Endothelial cell of umbilical vein (primary cell): Measurements from ENCODE around the gene TUBB4B. TPM values are rescaled to one million over a fixed set of nuclear protein-coding genes. Genes with fewer than 3 reads are reported as not detected.

ENCODE experiments used
- BruUV-seq: library from RNA; stranded (reverse); fragments of 400-500 nt; replicated peaks from 2 replicates; lab custom pipeline; 2021; lab: Mats Ljungman, UMichigan
- CTCF ChIA-PET: fragments of 300-600, 350-600 bp; sonication (Branson Sonifier 250); formaldehyde crosslinking; loops from one replicate; lab custom pipeline; 2021; ENCODE audit warnings: antibody characterized with exemption, inconsistent platforms; lab: Charles Lee
- POLR2A ChIA-PET: fragments of 300-600, 350-600 bp; sonication (Branson Sonifier 250); formaldehyde crosslinking; loops from one replicate; lab custom pipeline; 2021; ENCODE audit warnings: antibody characterized with exemption, inconsistent platforms; lab: Charles Lee
- DNase-seq: peaks from one replicate; pipeline ENCODE4 v3.0.0-alpha.2; 2011; ENCODE audit warnings: low read depth, low spot score
- FAIRE-seq: peaks from 2 replicates; lab custom pipeline; 2011; peaks lifted over from hg19 to GRCh38; lab: Jason Lieb, UNC
- H2AFZ ChIP-seq: 2 replicates; pipeline ENCODE4 v1.6.0; 2012; ENCODE audit warnings: low read depth, low read length, control low read depth, inconsistent platforms
- H3K27ac ChIP-seq: 2 replicates; pipeline ENCODE4 v1.5.1; 2011; ENCODE audit warnings: low read depth, mild to moderate bottlenecking, control low read depth, low read length, moderate library complexity; ENCODE audit not compliant: insufficient read depth
- H3K27me3 ChIP-seq, 2 experiments: 2 replicates each; pipeline versions ENCODE4 v1.6.0 to v1.6.1; 2011; ENCODE audit warnings: low read length in 2 of 2, mixed read lengths in 1 of 2; ENCODE audit not compliant: control insufficient read depth in 2 of 2, insufficient read depth in 2 of 2
- H3K36me3 ChIP-seq, 2 experiments: 2 replicates in 1 of 2; 3 replicates in 1 of 2; pipeline ENCODE4 v1.5.1; 2011; ENCODE audit warnings: low read length in 2 of 2, mild to moderate bottlenecking in 1 of 2, moderate library complexity in 1 of 2; ENCODE audit not compliant: control insufficient read depth in 2 of 2, insufficient read depth in 2 of 2; ENCODE audit errors: extremely low read depth in 1 of 2
- H3K4me1 ChIP-seq: 3 replicates; pipeline ENCODE4 v1.5.1; 2011; ENCODE audit warnings: mild to moderate bottlenecking, low read length; ENCODE audit not compliant: control insufficient read depth, insufficient read depth; ENCODE audit errors: extremely low read depth
- H3K4me2 ChIP-seq: 2 replicates; pipeline ENCODE4 v1.6.1; 2011; ENCODE audit warnings: low read length, control low read depth, mixed read lengths; ENCODE audit not compliant: insufficient read depth
- H3K4me3 ChIP-seq, 3 experiments: fragments of 200-600 bp in 1 of 3; sonication (generic), shearing (Covaris generic) in 1 of 3; replicated peaks in 1 of 3; 2 replicates each; pipeline ENCODE4 v1.5.1; 2011 to 2016; ENCODE audit warnings: control low read depth in 3 of 3, low read length in 3 of 3, mild to moderate bottlenecking in 2 of 3, inconsistent platforms in 1 of 3, low read depth in 1 of 3, moderate library complexity in 1 of 3; ENCODE audit not compliant: insufficient read depth in 1 of 3
- H3K79me2 ChIP-seq: 2 replicates; pipeline ENCODE4 v1.6.0; 2012; ENCODE audit warnings: low read length, inconsistent platforms; ENCODE audit not compliant: control insufficient read depth, insufficient read depth
- H3K9ac ChIP-seq: replicated peaks from 2 replicates; pipeline ENCODE3; 2011; ENCODE audit warnings: low read length, control low read depth; ENCODE audit not compliant: insufficient read depth; ENCODE audit errors: extremely low read depth
- H3K9me1 ChIP-seq: replicated peaks from 3 replicates; pipeline ENCODE4 v1.6.0; 2011; ENCODE audit warnings: mild to moderate bottlenecking, low read length; ENCODE audit not compliant: control insufficient read depth, insufficient read depth; ENCODE audit errors: extremely low read depth
- H3K9me3 ChIP-seq: replicated peaks from 2 replicates; pipeline ENCODE4 v1.5.1; 2012; ENCODE audit warnings: low read length, inconsistent platforms; ENCODE audit not compliant: control insufficient read depth, insufficient read depth
- H4K20me1 ChIP-seq: replicated peaks from 2 replicates; pipeline ENCODE3; 2011; ENCODE audit warnings: mild to moderate bottlenecking, low read length; ENCODE audit not compliant: control insufficient read depth, insufficient read depth; ENCODE audit errors: extremely low read depth
- EZH2 ChIP-seq: IDR thresholded peaks from 2 replicates; pipeline ENCODE4 v1.6.1; 2012; ENCODE audit warnings: borderline replicate concordance, low read depth, mild to moderate bottlenecking, moderate library complexity, low read length, inconsistent platforms; ENCODE audit not compliant: severe bottlenecking
- FOS ChIP-seq: IDR thresholded peaks from 2 replicates; pipeline ENCODE4 v1.6.1; 2011; ENCODE audit warnings: mild to moderate bottlenecking, low read length, moderate library complexity, borderline replicate concordance; ENCODE audit not compliant: insufficient read depth
- GATA2 ChIP-seq: IDR thresholded peaks from 2 replicates; pipeline ENCODE4 v1.7.0; 2011; ENCODE audit warnings: low read depth, mild to moderate bottlenecking, moderate library complexity, mixed read lengths, low read length; ENCODE audit not compliant: insufficient read length, insufficient read depth
- JUN ChIP-seq: IDR thresholded peaks from 2 replicates; pipeline ENCODE4 v1.6.1; 2011; ENCODE audit warnings: borderline replicate concordance, low read depth; ENCODE audit not compliant: insufficient read length, insufficient read depth
- MYC ChIP-seq: IDR thresholded peaks from one replicate; pipeline ENCODE4 v1.6.1; 2011; ENCODE audit warnings: mild to moderate bottlenecking, low read depth, low read length
- POLR2A ChIP-seq: IDR thresholded peaks from 2 replicates; pipeline ENCODE4 v1.6.1; 2012; ENCODE audit warnings: low read depth, mild to moderate bottlenecking, control low read depth, low read length
- POLR2AphosphoS5 ChIP-seq: IDR thresholded peaks from 2 replicates; pipeline ENCODE4 v1.6.1; 2012; ENCODE audit warnings: low read depth, mild to moderate bottlenecking, control low read depth, low read length, moderate library complexity; ENCODE audit not compliant: insufficient read depth
- dilution Hi-C: fragments of 300-500 bp; cut with MboI; formaldehyde crosslinking; loops from one replicate; pipeline ENCODE4 v1.15.0; 2019; ENCODE audit warnings: low sequenced_read_pairs; ENCODE audit not compliant: extremely low pct_ligation_motif_present
- intact Hi-C: fragments of 100-400 bp; cut with micrococcal nuclease; formaldehyde crosslinking; loops from one replicate; pipeline ENCODE4 v1.10.0; 2022
- polyA plus RNA-seq, 4 experiments: library from polyadenylated mRNA; depleted of rRNA in 3 of 4; stranded (reverse) in 3 of 4; unstranded in 1 of 4; fragments of >200 nt; gene quantifications; 2 replicates each; pipeline versions ENCODE4 v1.2.1 to v1.2.3, GENCODE V29; 2011 to 2012; ENCODE audit warnings: missing spikeins in 1 of 4
- total RNA-seq: library from RNA; stranded (reverse); gene quantifications from 2 replicates; pipeline ENCODE4 v1.2.3, GENCODE V29; 2021
- TF ChIP-seq, protein P1 (sequence below): IDR thresholded peaks from 2 replicates; pipeline ENCODE4 v1.6.1; 2011; ENCODE audit not compliant: insufficient read depth, insufficient read length
- TF ChIP-seq, protein P2 (sequence below), 2 donors: IDR thresholded peaks; 1 replicate in 1 of 2; 2 replicates in 1 of 2; pipeline ENCODE4 v1.5.1; 2011; ENCODE audit warnings: low read length in 2 of 2, mild to moderate bottlenecking in 2 of 2, moderate library complexity in 2 of 2, control low read depth in 1 of 2, inconsistent platforms in 1 of 2, low read depth in 1 of 2; ENCODE audit not compliant: insufficient read depth in 1 of 2; ENCODE audit errors: extremely low read depth in 1 of 2

Gene TUBB4B
- total and polyA plus RNA-seq, 2 donors (not counting 3 experiments of a cell fraction or from before 2014, with no cell fraction given): 418 to 558 TPM

DNA sequence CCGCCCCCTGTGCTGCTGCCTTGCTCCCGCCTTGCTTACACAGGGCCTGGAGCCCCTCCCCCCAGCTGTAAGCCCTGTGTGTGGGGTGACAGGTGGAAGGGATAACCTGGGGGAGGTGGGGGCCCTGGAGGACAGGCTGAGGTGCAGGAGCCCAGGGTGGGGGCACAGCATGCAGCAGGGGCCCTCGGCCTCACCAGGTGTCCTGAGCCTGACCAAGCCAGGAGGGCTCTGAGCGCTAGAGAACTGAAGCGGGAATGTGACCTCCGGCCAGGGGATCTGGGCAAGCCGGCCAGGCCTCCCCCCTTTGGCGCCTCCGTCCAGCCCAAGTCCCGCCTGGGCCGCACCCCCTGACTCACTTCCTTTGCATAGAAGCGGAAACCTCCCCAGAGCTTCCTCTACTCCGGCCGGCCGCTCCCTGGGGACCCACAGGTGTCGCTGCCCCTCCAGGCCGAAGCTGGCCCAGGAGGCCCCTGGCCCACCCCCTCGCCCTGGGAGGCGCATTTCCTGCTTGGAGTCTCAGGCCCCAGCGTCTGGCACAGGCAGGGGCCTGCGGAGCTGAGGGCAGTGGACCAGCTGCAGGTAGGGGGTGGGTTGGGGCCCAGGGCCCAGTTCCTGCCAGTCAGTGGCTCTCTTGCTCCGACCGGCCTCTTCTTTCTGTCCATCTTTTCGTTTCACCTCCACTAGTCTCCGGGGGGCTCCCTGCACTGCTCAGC lies 36.4 kb downstream of the TUBB4B start, which contains the start of gene TOR4A:
Gene TOR4A, plus strand, starts transcription at position 398 of the 713 bp plus-strand sequence. CDS start 964 bp downstream, outside the sequence.
- TSS peak; percentile 29 for BruUV-seq
- Histone ChIP-seq H3K36me3 (peaks cover 10 to 16% of the 10 kb centered on the region in 2 experiments), H2AFZ (no peak within 1 kb of the TSS), H3K4me1 (peaks cover 25% of the 10 kb centered on the region), H3K9me1 (no peaks in the 10 kb centered on the region), H3K79me2 (peaks cover 42% of the 10 kb centered on the region), H4K20me1 (no peaks in the 10 kb centered on the region), H3K27ac (peak within 1 kb of the TSS; percentile 91), H3K27me3 (no peaks in the 10 kb centered on the region), H3K4me2 (peak within 1 kb of the TSS; percentile 52), H3K9me3 (no peaks in the 10 kb centered on the region), H3K4me3 (peak within 1 kb of the TSS; percentile 39 to 60 (median 51)), H3K9ac (peak within 1 kb of the TSS; percentile 79)
- intact Hi-C loops: loop anchor here (1.0 kb wide), 4 partner anchors 8 to 36 kb away; partner anchors contain the start of genes NELFB and TUBB4B
- TF ChIP-seq, protein P1, sequence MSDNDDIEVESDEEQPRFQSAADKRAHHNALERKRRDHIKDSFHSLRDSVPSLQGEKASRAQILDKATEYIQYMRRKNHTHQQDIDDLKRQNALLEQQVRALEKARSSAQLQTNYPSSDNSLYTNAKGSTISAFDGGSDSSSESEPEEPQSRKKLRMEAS: no peak
- peak; percentile 83 for TF ChIP-seq FOS
- peak; percentile 99 for TF ChIP-seq POLR2AphosphoS5
- no peak for TF ChIP-seq GATA2
- TF ChIP-seq POLR2A: peak; percentile 95
- TF ChIP-seq JUN: peak; percentile 38
- no peak for TF ChIP-seq MYC
- TF ChIP-seq, protein P2, sequence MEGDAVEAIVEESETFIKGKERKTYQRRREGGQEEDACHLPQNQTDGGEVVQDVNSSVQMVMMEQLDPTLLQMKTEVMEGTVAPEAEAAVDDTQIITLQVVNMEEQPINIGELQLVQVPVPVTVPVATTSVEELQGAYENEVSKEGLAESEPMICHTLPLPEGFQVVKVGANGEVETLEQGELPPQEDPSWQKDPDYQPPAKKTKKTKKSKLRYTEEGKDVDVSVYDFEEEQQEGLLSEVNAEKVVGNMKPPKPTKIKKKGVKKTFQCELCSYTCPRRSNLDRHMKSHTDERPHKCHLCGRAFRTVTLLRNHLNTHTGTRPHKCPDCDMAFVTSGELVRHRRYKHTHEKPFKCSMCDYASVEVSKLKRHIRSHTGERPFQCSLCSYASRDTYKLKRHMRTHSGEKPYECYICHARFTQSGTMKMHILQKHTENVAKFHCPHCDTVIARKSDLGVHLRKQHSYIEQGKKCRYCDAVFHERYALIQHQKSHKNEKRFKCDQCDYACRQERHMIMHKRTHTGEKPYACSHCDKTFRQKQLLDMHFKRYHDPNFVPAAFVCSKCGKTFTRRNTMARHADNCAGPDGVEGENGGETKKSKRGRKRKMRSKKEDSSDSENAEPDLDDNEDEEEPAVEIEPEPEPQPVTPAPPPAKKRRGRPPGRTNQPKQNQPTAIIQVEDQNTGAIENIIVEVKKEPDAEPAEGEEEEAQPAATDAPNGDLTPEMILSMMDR (IDR thresholded peaks at IDR 0.05; ENCODE audit: extremely low read depth in 1 of 2, insufficient read depth in 1 of 2, low read depth in 1 of 2, low read length in 2 of 2): peak; percentile 29 to 39
- TF ChIP-seq EZH2: no peak
- dilution Hi-C loops: no loop called here
- ChIA-PET POLR2A (interaction anchor here (0.5 to 2.0 kb wide), 8 partner anchors 9 to 41 kb away, joined by 3 to 11 read pairs (median 4); partner anchors contain the start of gene TUBB4B), CTCF (interaction anchor here (0.6 to 2.7 kb wide), 10 partner anchors 10 to 41 kb away, joined by 3 to 23 read pairs (median 5); partner anchors contain the start of gene NRARP)
- FAIRE-seq: peak; percentile 99
- DNase-seq: peak; percentile 93
